Activated CD8-positive, alpha-beta T cell treated with anti-CD3 and anti-CD28 coated beads for 36 hours (primary cell): ENCODE results near the gene LRRC3C. TPM values are rescaled to one million over a fixed set of nuclear protein-coding genes. Genes with fewer than 3 reads are reported as not detected.

Experiments
- ATAC-seq: fragments of 200-7000 bp; cut with Tn5 transposase; one replicate; pipeline ENCODE4 v1.10.0; 2021; ENCODE audit warnings: mild to moderate bottlenecking, moderate library complexity
- CTCF ChIA-PET: fragments of 350-600 bp; sonication (Branson Sonifier 250); formaldehyde crosslinking; loops from one replicate; lab custom pipeline; 2021; ENCODE audit warnings: antibody characterized with exemption; lab: Charles Lee
- POLR2A ChIA-PET: fragments of 350-600 bp; sonication (Branson Sonifier 250); formaldehyde crosslinking; loops from one replicate; lab custom pipeline; 2021; ENCODE audit warnings: antibody characterized with exemption; lab: Charles Lee
- DNase-seq: peaks from one replicate; pipeline ENCODE4 v3.0.0-alpha.2; 2020
- H3K27ac Mint-ChIP-seq: one replicate; pipeline ENCODE4 v1.8.0; 2021; ENCODE audit warnings: mild to moderate bottlenecking, mixed read lengths
- H3K27me3 Mint-ChIP-seq: one replicate; pipeline ENCODE4 v1.8.0; 2021; ENCODE audit warnings: mixed read lengths
- H3K36me3 Mint-ChIP-seq: one replicate; pipeline ENCODE4 v1.8.0; 2021; ENCODE audit warnings: low read depth, mixed read lengths
- H3K4me1 Mint-ChIP-seq: one replicate; pipeline ENCODE4 v1.8.0; 2021; ENCODE audit warnings: low read depth, mixed read lengths
- H3K4me3 Mint-ChIP-seq: one replicate; pipeline ENCODE4 v1.8.0; 2021; ENCODE audit warnings: mild to moderate bottlenecking, moderate library complexity, mixed read lengths
- H3K9me3 Mint-ChIP-seq: one replicate; pipeline ENCODE4 v1.8.0; 2021; ENCODE audit warnings: mixed read lengths
- CTCF ChIP-seq: fragments of 200-600 bp; IDR thresholded peaks from one replicate; pipeline ENCODE4 v1.8.0; 2022; ENCODE audit warnings: antibody characterized with exemption, mild to moderate bottlenecking
- intact Hi-C: fragments of 100-400 bp; cut with micrococcal nuclease; formaldehyde crosslinking; loops from one replicate; pipeline ENCODE4 v1.10.0; 2022
- total RNA-seq, 2 experiments: library from RNA; stranded (reverse); gene quantifications; one replicate each; pipeline ENCODE4 v1.2.3, GENCODE V29; 2021

LRRC3C gene
- total RNA-seq, 2 experiments from 2014 or later, result not detected

GRCh38 chr17:39938140-39938869 lies 10.8 kb downstream of the LRRC3C start:
- no peak overlapping the region for H3K27ac Mint-ChIP-seq
- ATAC-seq, result no peak
- H3K9me3 Mint-ChIP-seq, result no peaks in the 10 kb centered on the region
- H3K27me3 Mint-ChIP-seq, result no peaks in the 10 kb centered on the region
- intact Hi-C loops, result no loop called here
- no peak overlapping the region for H3K4me3 Mint-ChIP-seq
- ChIA-PET POLR2A (interaction anchor here (1.1 to 3.1 kb wide), 4 partner anchors 9 to 17 kb away, joined by 5 to 8 read pairs (median 6); partner anchors contain the start of genes LRRC3C and ORMDL3), CTCF (interaction anchor here (0.6 to 1.2 kb wide), 3 partner anchors 9 to 304 kb away, joined by 3 read pairs; no protein-coding TSS in a partner anchor)
- H3K4me1 Mint-ChIP-seq, result peaks cover 16% of the 10 kb centered on the region
- TF ChIP-seq CTCF, result no peak
- no peak for DNase-seq
- H3K36me3 Mint-ChIP-seq, result no peaks in the 10 kb centered on the region

- Mint-ChIP-seq H3K27ac (no peak overlapping the region), H3K4me3 (no peak overlapping the region), H3K4me1 (peaks cover 16% of the 10 kb centered on the region), H3K27me3 (no peaks in the 10 kb centered on the region), H3K9me3 (no peaks in the 10 kb centered on the region), H3K36me3 (no peaks in the 10 kb centered on the region)
- POLR2A ChIA-PET, result interaction anchor here (0.6 to 3.1 kb wide), 6 partner anchors 8 to 74 kb away, joined by 3 to 8 read pairs (median 5); partner anchors contain the start of genes GSDMB and ORMDL3
- DNase-seq (no peak), ATAC-seq (no peak)
- intact Hi-C loops, result no loop called here
- no peak for TF ChIP-seq CTCF
- CTCF ChIA-PET, result interaction anchor here (0.8 to 2.0 kb wide), 5 partner anchors 9 to 284 kb away, joined by 3 to 6 read pairs (median 3); no protein-coding TSS in a partner anchor
Measured at GRCh38 chr17:39939106-39939505, 11.6 kb downstream of the LRRC3C start.

GRCh38 chr17:39939588-39940419 lies 12.3 kb downstream of the LRRC3C start:
- Mint-ChIP-seq H3K27ac (peak overlapping the region; percentile 68), H3K9me3 (no peaks in the 10 kb centered on the region), H3K36me3 (no peaks in the 10 kb centered on the region), H3K4me1 (peaks cover 16% of the 10 kb centered on the region), H3K4me3 (no peak overlapping the region), H3K27me3 (no peaks in the 10 kb centered on the region)
- intact Hi-C loops, result no loop called here
- ATAC-seq (peak; percentile 97), DNase-seq (peak; percentile 82)
- ChIA-PET POLR2A (interaction anchor here (0.6 to 3.1 kb wide), 10 partner anchors 8 to 75 kb away, joined by 3 to 9 read pairs (median 4); partner anchors contain the start of genes GSDMB and ORMDL3), CTCF (interaction anchor here (0.8 to 2.0 kb wide), 9 partner anchors 8 to 318 kb away, joined by 3 to 6 read pairs (median 3); partner anchors contain the start of gene PSMD3)
- peak; percentile 10 for TF ChIP-seq CTCF

- CTCF ChIA-PET, result no interaction called here
- POLR2A ChIA-PET, result no interaction called here
- Mint-ChIP-seq H3K27ac (no peak overlapping the region), H3K4me1 (peaks cover 30% of the 10 kb centered on the region), H3K36me3 (no peaks in the 10 kb centered on the region), H3K9me3 (no peaks in the 10 kb centered on the region), H3K4me3 (no peak overlapping the region), H3K27me3 (no peaks in the 10 kb centered on the region)
- intact Hi-C loops, result no loop called here
- ATAC-seq (no peak), DNase-seq (no peak)
- no peak for TF ChIP-seq CTCF
Measured at GRCh38 chr17:39943702-39944392, 16.3 kb downstream of the LRRC3C start.
